Activated CD4-positive, alpha-beta memory T cell treated with anti-CD3 and anti-CD28 coated beads for 36 hours (primary cell): ENCODE data around the gene INO80. TPM values are rescaled to one million over a fixed set of nuclear protein-coding genes. Genes with fewer than 3 reads are reported as not detected.
"Not testable (repeated sequence)": the region's sequence is repeated elsewhere in the genome, so short reads cannot be mapped to it uniquely, and the experiment has no call there.

Source experiments
- CTCF ChIA-PET: fragments of 350-600 bp; sonication (Branson Sonifier 250); formaldehyde crosslinking; loops from one replicate; lab custom pipeline; 2021; ENCODE audit warnings: antibody characterized with exemption, inconsistent platforms; lab: Charles Lee
- POLR2A ChIA-PET: fragments of 350-600 bp; sonication (Branson Sonifier 250); formaldehyde crosslinking; loops from one replicate; lab custom pipeline; 2021; ENCODE audit warnings: antibody characterized with exemption; lab: Charles Lee
- DNase-seq: peaks from one replicate; pipeline ENCODE4 v3.0.0-alpha.2; 2020
- H3K27ac Mint-ChIP-seq: one replicate; pipeline ENCODE4 v1.8.0; 2021; ENCODE audit warnings: mixed read lengths
- H3K27me3 Mint-ChIP-seq: one replicate; pipeline ENCODE4 v1.8.0; 2021; ENCODE audit warnings: mixed read lengths
- H3K36me3 Mint-ChIP-seq: one replicate; pipeline ENCODE4 v1.8.0; 2021; ENCODE audit warnings: mixed read lengths
- H3K4me1 Mint-ChIP-seq: one replicate; pipeline ENCODE4 v1.8.0; 2021; ENCODE audit warnings: low read depth, mixed read lengths
- H3K4me3 Mint-ChIP-seq: one replicate; pipeline ENCODE4 v1.8.0; 2021; ENCODE audit warnings: mild to moderate bottlenecking, mixed read lengths
- H3K9me3 Mint-ChIP-seq: one replicate; pipeline ENCODE4 v1.8.0; 2021; ENCODE audit warnings: mixed read lengths
- intact Hi-C: fragments of 100-400 bp; cut with micrococcal nuclease; formaldehyde crosslinking; loops from one replicate; pipeline ENCODE4 v1.15.1; 2023
- total RNA-seq, 2 experiments: library from RNA; stranded (reverse); gene quantifications; one replicate each; pipeline ENCODE4 v1.2.3, GENCODE V29; 2021

The INO80 gene
- total RNA-seq, 2 experiments from 2014 or later = 19.9 to 22.8 TPM

DNA sequence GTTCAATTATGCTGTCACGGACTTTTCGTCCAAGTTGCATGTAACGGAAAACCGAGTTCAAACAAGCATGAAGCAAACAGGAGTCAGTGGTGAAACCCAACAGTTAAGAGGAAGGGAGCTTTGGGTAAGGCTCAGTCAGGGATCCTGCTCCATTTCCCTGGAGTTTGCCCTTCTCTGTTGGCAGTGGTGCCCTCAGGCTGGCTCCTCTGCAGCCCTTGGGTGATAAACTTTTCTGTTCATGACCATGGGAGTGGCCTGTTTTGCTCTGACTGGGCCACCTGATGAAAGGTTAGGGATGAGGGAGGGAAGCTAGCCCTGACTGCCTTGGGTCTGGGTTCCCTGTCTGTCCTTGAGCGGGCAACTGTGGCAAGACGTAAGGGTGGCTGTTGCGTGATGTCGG lies 146.7 kb downstream of the INO80 start:
- H3K27me3 Mint-ChIP-seq = no peaks in the 10 kb centered on the region
- no peak overlapping the region for H3K4me3 Mint-ChIP-seq
- POLR2A ChIA-PET = no interaction called here
- intact Hi-C loops = no loop called here
- H3K36me3 Mint-ChIP-seq = no peaks in the 10 kb centered on the region
- H3K27ac Mint-ChIP-seq = no peak overlapping the region
- no peak for DNase-seq
- no peaks in the 10 kb centered on the region for H3K4me1 Mint-ChIP-seq
- H3K9me3 Mint-ChIP-seq = no peaks in the 10 kb centered on the region
- CTCF ChIA-PET = no interaction called here

DNA sequence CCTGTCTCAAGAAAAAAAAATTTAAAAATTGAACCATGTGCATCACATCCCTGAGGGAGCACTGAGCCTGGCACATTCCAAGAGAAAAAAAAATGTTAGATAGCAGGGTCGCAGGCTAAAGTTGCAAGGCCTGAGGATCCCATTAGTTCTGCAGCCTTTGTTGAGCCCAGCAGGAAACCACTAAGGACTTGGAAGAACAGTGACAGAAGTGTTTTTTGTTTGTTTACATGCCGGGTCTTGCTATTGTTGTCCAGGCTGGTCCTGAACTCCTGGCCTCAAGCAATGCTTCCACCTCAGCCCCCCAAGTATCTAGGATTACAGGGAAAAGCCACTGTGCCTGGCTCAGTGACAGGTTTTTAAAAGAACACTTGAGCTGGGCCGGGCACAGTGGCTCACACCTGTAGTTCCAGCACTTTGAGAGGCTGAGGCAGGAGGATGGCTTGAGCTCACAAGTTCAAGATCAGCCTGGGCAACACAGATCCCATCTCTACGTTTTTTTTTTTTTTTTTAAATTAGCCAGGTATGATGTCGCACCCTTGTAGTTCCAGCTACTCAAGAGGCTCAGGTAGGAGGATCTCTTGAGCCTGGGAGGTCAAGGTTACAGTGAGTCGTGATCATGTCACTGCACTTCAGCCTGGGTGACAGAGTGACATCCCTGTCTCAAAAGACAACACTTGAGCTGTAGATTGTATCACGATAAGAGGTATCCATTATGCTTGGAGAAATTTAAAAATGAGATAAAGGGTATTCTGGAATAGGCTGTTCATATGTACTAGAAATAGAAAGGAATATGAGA lies 147.6 kb downstream of the INO80 start:
- H3K36me3 Mint-ChIP-seq = no peaks in the 10 kb centered on the region
- H3K4me3 Mint-ChIP-seq = no peak overlapping the region
- no peaks in the 10 kb centered on the region for H3K4me1 Mint-ChIP-seq
- DNase-seq = no peak
- intact Hi-C loops = no loop called here
- ChIA-PET CTCF (interaction anchor here (0.6 kb wide), 1 partner anchor 355 kb away, joined by 3 read pairs; no protein-coding TSS in a partner anchor), POLR2A (no interaction called here)
- H3K27ac Mint-ChIP-seq = no peak overlapping the region
- H3K27me3 Mint-ChIP-seq = no peaks in the 10 kb centered on the region
- H3K9me3 Mint-ChIP-seq = no peaks in the 10 kb centered on the region

DNA sequence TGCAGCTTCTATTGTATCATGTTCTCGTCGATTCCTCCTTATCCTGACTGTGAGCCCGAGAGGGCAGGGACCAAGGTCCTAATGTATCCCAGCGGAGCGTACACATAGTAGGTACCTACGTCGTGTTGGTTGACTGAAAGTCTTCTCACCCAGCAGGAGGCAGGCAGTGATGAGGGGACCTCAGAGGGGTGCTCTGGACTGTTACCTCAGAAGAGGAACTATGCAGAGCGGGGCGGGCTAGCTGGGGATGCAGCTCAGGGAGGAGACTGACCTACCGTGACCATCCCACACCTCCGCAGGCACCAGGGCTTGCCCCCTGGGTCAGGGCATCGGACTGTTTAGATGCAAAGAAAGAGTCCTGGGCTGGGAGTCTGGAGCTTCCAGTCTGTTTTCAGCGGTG lies 151.4 kb downstream of the INO80 start:
- Mint-ChIP-seq H3K9me3 (no peaks in the 10 kb centered on the region), H3K4me1 (no peaks in the 10 kb centered on the region), H3K27ac (no peak overlapping the region), H3K27me3 (no peaks in the 10 kb centered on the region), H3K36me3 (no peaks in the 10 kb centered on the region), H3K4me3 (no peak overlapping the region)
- CTCF ChIA-PET = interaction anchor here (1.0 to 1.2 kb wide), 3 partner anchors 34 to 61 kb away, joined by 3 to 4 read pairs (median 3); no protein-coding TSS in a partner anchor
- intact Hi-C loops = no loop called here
- DNase-seq = no peak
- POLR2A ChIA-PET = interaction anchor here (1.1 kb wide), 1 partner anchor 12 kb away, joined by 3 read pairs; the partner anchor contains the start of gene CHAC1

DNA sequence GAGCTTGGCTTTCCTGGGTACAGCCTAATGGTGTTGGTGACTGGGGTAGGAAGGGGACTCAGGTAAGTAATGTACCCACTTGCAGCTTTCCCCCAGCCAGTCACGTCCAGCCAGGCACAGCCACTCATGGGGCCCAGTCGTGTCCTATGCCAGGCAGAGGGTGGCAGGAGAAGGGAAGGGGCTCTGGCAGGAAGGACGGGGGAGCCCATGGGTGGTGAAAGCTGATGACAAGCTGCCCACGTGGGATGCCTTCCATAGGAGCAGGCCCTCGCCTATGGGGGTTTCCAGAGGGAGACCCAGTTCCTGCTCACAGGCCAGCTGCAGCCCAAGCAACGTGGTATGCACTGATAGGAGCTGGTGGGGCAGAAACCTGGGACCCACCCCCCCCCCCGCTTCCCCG lies 152.1 kb downstream of the INO80 start:
- ChIA-PET CTCF (interaction anchor here (1.1 to 1.2 kb wide), 3 partner anchors 22 to 61 kb away, joined by 3 to 4 read pairs (median 4); no protein-coding TSS in a partner anchor), POLR2A (no interaction called here)
- no peak for DNase-seq
- intact Hi-C loops = no loop called here
- no peaks in the 10 kb centered on the region for H3K9me3 Mint-ChIP-seq
- no peaks in the 10 kb centered on the region for H3K4me1 Mint-ChIP-seq
- H3K27me3 Mint-ChIP-seq = no peaks in the 10 kb centered on the region
- no peak overlapping the region for H3K27ac Mint-ChIP-seq
- H3K4me3 Mint-ChIP-seq = no peak overlapping the region
- no peaks in the 10 kb centered on the region for H3K36me3 Mint-ChIP-seq

DNA sequence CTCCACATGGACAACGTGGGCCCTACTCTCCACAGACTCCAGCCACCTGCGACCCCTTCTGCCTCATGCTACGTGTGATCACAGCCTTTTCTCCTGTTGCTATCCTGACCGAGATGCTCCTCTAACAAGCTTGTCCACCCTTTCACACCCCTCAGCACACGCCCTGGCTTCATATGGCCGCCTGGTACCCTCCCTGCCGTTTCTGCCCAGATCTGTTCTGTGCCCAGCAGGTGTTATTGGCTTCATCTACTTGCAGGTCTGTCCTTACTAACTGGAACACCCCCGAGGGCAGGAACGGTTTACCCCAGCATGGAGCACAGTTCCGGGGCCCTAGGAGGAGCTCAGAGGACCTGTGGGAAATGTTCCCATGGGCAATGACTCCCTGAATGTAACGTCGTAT lies 152.9 kb downstream of the INO80 start:
- H3K4me1 Mint-ChIP-seq = no peaks in the 10 kb centered on the region
- ChIA-PET POLR2A (no interaction called here), CTCF (interaction anchor here (1.1 to 1.4 kb wide), 2 partner anchors 21 kb away, joined by 3 to 4 read pairs; no protein-coding TSS in a partner anchor)
- no peaks in the 10 kb centered on the region for H3K27me3 Mint-ChIP-seq
- DNase-seq = no peak
- no peak overlapping the region for H3K4me3 Mint-ChIP-seq
- H3K27ac Mint-ChIP-seq = no peak overlapping the region
- H3K36me3 Mint-ChIP-seq = no peaks in the 10 kb centered on the region
- intact Hi-C loops = no loop called here
- H3K9me3 Mint-ChIP-seq = no peaks in the 10 kb centered on the region

DNA sequence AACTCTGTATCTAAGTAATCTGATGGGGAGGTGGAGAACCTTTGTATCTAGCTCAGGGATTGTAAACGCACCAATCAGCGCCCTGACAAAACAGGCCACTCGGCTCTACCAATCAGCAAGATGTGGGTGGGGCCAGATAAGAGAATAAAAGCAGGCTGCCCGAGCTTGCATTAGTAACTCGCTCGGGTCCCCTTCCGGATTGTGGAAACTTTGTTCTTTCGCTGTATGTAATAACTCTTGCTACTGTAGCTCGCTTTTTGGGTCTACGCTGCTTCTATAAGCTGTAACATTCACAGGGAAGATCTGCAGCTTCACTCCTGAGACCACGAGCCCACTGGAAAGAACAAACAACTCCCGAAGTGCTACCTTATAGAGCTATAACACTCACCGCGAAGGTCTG lies 153.8 kb downstream of the INO80 start:
- intact Hi-C loops, H3K4me1 Mint-ChIP-seq, POLR2A ChIA-PET, H3K27ac Mint-ChIP-seq, H3K27me3 Mint-ChIP-seq, DNase-seq, H3K36me3 Mint-ChIP-seq, H3K4me3 Mint-ChIP-seq, H3K9me3 Mint-ChIP-seq: not testable (repeated sequence)
- CTCF ChIA-PET = interaction anchor here (0.7 to 1.4 kb wide), 3 partner anchors 20 to 56 kb away, joined by 3 to 4 read pairs (median 3); no protein-coding TSS in a partner anchor

DNA sequence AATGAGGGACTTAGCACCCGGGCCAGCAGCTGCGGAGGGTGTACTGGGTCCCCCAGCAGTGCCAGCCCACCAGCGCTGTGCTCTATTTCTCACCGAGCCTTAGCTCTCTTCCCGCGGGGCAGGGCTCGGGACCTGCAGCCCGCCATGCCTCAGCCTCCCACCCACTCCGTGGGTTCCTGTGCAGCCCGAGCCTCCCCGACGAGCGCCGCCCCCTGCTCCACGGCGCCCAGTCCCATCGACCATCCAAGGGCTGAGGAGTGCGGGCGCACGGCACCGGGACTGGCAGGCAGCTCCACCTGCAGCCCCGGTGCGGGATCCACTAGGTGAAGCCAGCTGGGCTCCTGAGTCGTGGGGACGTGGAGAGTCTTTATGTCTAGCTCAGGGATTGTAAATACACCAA lies 154.3 kb downstream of the INO80 start:
- CTCF ChIA-PET = interaction anchor here (0.6 to 1.4 kb wide), 4 partner anchors 9 to 55 kb away, joined by 3 to 4 read pairs (median 4); partner anchors contain the start of gene CHAC1
- DNase-seq, H3K9me3 Mint-ChIP-seq, POLR2A ChIA-PET, H3K27me3 Mint-ChIP-seq, H3K27ac Mint-ChIP-seq, intact Hi-C loops, H3K36me3 Mint-ChIP-seq, H3K4me1 Mint-ChIP-seq, H3K4me3 Mint-ChIP-seq: not testable (repeated sequence)

DNA sequence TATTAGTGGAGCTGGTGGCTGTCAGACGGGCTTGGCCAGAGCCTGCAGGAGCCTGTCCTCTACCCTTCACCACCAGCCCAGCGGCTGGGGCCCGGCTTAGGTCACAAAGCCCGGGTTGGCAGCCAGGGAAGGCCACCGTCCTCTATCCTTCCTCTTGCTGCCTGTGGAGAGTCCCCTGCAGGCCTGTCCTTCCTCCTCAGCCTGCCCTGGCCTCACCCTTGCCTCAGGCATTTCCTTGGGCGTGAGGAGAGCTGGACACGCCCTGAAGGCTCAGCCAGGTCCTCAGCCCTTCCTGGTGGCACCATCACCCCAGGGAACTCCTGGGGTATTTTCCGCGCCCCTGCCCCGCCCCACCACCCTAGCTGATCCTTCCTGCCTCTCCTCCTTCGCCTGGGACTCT lies 155.2 kb downstream of the INO80 start:
- H3K9me3 Mint-ChIP-seq = no peaks in the 10 kb centered on the region
- CTCF ChIA-PET = no interaction called here
- peaks cover 8% of the 10 kb centered on the region for H3K36me3 Mint-ChIP-seq
- intact Hi-C loops = no loop called here
- H3K27me3 Mint-ChIP-seq = no peaks in the 10 kb centered on the region
- POLR2A ChIA-PET = no interaction called here
- DNase-seq = no peak
- H3K27ac Mint-ChIP-seq = no peak overlapping the region
- H3K4me3 Mint-ChIP-seq = no peak overlapping the region
- peaks cover 6% of the 10 kb centered on the region for H3K4me1 Mint-ChIP-seq

DNA sequence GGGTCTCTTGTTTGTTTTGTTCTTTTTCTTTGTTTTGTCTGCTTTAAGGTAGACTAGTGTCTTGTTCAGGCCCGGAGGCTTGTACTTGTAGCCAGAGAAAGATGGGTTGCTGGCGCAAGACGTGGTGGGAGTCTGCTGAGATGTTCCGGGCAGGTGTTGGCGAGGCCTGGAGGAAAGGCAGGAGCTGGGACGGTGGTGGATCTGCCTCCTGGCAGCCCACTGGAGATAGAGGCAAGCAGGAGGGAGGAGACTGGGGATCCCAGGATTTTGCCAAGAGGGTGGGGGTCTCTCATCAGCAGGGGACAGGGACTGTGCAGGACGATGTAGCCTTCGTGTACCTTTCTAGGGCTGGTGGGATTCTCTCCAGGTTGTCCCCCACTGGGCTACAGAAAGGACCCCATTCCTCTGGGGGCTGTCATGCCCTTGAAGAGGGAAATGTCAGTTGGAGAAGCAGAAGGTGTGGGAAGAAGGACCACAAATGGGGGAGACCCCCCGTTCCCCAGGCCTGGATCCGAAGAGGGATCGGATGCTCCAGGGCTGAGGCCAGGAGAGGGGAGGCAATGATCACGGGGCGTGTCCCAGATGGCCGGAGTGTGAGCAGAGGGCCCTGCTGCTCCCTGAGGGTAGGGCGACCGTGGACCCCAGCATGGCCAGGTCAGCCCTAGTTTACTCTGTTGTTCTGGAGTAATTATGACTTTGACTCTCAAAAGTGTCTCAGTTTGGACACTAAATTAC lies 155.8 kb downstream of the INO80 start:
- no peak for DNase-seq
- ChIA-PET CTCF (interaction anchor here (1.1 kb wide), 1 partner anchor 19 kb away, joined by 3 read pairs; no protein-coding TSS in a partner anchor), POLR2A (no interaction called here)
- Mint-ChIP-seq H3K4me3 (no peak overlapping the region), H3K27me3 (no peaks in the 10 kb centered on the region), H3K4me1 (peaks cover 10% of the 10 kb centered on the region), H3K27ac (no peak overlapping the region), H3K36me3 (peaks cover 12% of the 10 kb centered on the region), H3K9me3 (no peaks in the 10 kb centered on the region)
- intact Hi-C loops = no loop called here

DNA sequence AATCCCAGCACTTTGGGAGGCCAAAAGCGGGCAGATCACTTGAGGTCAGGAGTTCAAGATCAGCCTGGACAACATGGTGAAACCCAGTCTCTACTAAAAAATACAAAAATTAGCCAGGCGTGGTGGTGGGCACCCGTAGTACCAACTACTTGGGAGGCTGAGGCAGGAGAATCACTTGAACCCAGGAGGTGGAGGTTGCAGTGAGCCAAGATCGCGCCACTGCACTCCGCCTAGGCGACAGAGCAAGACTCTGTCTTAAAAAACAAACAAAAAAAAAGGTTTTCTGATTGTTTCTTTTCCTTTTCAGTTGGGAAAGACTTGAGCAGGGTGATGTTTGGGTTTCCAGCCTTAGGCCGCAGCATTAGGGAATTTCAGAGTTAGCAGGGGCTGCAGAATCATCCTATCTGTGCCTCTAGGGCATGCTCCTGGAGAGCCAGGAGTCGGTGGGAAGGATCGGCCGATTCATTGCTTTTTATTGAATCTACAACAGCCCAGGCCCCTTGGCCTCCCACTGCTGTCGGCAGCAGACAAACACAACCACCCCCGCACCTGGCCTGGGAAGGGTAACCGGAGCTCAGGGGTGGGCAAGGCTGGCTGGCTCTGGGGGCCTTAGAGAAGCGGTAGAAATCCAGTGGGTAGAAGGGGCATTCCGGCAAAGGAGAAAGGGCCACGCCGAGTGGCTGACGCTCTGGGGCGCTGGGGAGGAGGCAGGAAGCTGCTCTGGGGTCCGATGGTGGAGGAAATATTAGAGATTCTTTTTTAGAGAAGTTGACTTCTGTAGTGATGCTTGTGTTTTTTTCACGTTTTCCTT lies 156.5 kb downstream of the INO80 start:
- H3K4me1 Mint-ChIP-seq = peaks cover 16% of the 10 kb centered on the region
- intact Hi-C loops = no loop called here
- H3K27me3 Mint-ChIP-seq = no peaks in the 10 kb centered on the region
- DNase-seq = no peak
- H3K36me3 Mint-ChIP-seq = peaks cover 17% of the 10 kb centered on the region
- CTCF ChIA-PET = interaction anchor here (1.1 kb wide), 1 partner anchor 18 kb away, joined by 3 read pairs; no protein-coding TSS in a partner anchor
- no peak overlapping the region for H3K27ac Mint-ChIP-seq
- H3K9me3 Mint-ChIP-seq = no peaks in the 10 kb centered on the region
- no peak overlapping the region for H3K4me3 Mint-ChIP-seq
- POLR2A ChIA-PET = no interaction called here

DNA sequence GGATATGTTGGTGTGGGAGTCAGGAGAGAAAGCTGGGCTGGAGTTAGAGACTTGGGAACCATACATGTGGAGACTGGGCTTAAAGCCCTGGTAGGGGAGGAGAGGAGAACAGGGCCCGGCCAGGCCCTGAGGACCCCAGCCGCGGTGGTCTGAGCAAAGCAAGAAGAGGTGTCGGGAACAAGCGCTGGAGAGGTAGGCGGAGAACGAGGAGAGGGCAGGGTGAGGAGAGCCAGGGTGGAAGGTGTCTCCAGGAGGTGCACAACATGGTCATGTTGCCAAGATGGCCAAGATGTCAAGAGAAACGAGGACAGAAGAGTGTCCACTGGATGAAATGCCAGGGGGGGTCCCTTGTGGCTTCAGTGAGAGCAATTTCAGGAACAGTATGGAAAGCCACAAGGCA lies 157.4 kb downstream of the INO80 start:
- Mint-ChIP-seq H3K4me1 (peaks cover 24% of the 10 kb centered on the region), H3K27ac (no peak overlapping the region), H3K27me3 (no peaks in the 10 kb centered on the region), H3K4me3 (no peak overlapping the region), H3K9me3 (no peaks in the 10 kb centered on the region), H3K36me3 (peaks cover 25% of the 10 kb centered on the region)
- intact Hi-C loops = no loop called here
- POLR2A ChIA-PET = no interaction called here
- DNase-seq = no peak
- CTCF ChIA-PET = interaction anchor here (0.7 to 1.4 kb wide), 3 partner anchors 13 to 31 kb away, joined by 3 read pairs; no protein-coding TSS in a partner anchor
